Neural cell (in vitro differentiated cells): Measurements from ENCODE around the gene HHLA2. TPM values are rescaled to one million over a fixed set of nuclear protein-coding genes. Genes with fewer than 3 reads are reported as not detected.

ENCODE experiments used
- H2AFZ ChIP-seq: fragments of 200-600, 300-800 bp; sonication (generic), shearing (Covaris generic); 2 replicates; pipeline ENCODE4 v1.6.0; 2014; ENCODE audit warnings: low read depth, mild to moderate bottlenecking, antibody characterized with exemption, low read length, moderate library complexity
- H3F3A ChIP-seq: fragments of 200-600 bp; shearing (Covaris generic); 2 replicates; pipeline ENCODE4 v1.6.1; 2016; ENCODE audit warnings: mild to moderate bottlenecking, moderate library complexity, mixed read lengths, antibody characterized with exemption, low read length; ENCODE audit not compliant: insufficient read depth, poor library complexity, severe bottlenecking
- H3K27ac ChIP-seq: fragments of 200-600, 300-800 bp; sonication (generic), shearing (Covaris generic); 2 replicates; pipeline ENCODE4 v1.5.1; 2014; ENCODE audit warnings: mild to moderate bottlenecking, low read length, moderate library complexity
- H3K27me3 ChIP-seq: fragments of 300-800, 200-600 bp; sonication (generic), shearing (Covaris generic); 2 replicates; pipeline ENCODE4 v1.6.0; 2014; ENCODE audit warnings: mild to moderate bottlenecking, low read depth, low read length, moderate library complexity; ENCODE audit not compliant: insufficient read depth
- H3K36me3 ChIP-seq: fragments of 300-800, 200-600 bp; sonication (generic), shearing (Covaris generic); 2 replicates; pipeline ENCODE4 v1.5.1; 2014; ENCODE audit warnings: mild to moderate bottlenecking, antibody characterized with exemption, low read length, moderate library complexity; ENCODE audit not compliant: insufficient read depth
- H3K4me2 ChIP-seq: fragments of 300-800, 200-600 bp; sonication (generic), shearing (Covaris generic); 2 replicates; pipeline ENCODE4 v1.6.0; 2014; ENCODE audit warnings: mild to moderate bottlenecking, low read length
- H3K4me3 ChIP-seq: fragments of 300-800, 200-600 bp; sonication (generic), shearing (Covaris generic); 2 replicates; pipeline ENCODE4 v1.5.1; 2014; ENCODE audit warnings: mild to moderate bottlenecking, low read length, moderate library complexity
- H3K79me2 ChIP-seq: fragments of 200-600 bp; shearing (Covaris generic); replicated peaks from 2 replicates; pipeline ENCODE4 v1.6.0; 2014; ENCODE audit warnings: mild to moderate bottlenecking, low read length, moderate library complexity; ENCODE audit not compliant: insufficient read depth
- H3K9ac ChIP-seq: fragments of 300-800, 200-600 bp; sonication (generic), shearing (Covaris generic); 2 replicates; pipeline ENCODE4 v1.6.1; 2016; ENCODE audit warnings: mild to moderate bottlenecking, low read length, mixed read lengths
- H3K9me2 ChIP-seq: fragments of 200-600 bp; shearing (Covaris generic); 2 replicates; pipeline ENCODE4 v1.6.1; 2016; ENCODE audit warnings: mild to moderate bottlenecking, low read length, mixed read lengths; ENCODE audit not compliant: insufficient read depth
- H3K9me3 ChIP-seq: fragments of 200-600, 300-800 bp; sonication (generic), shearing (Covaris generic); 2 replicates; pipeline ENCODE4 v1.6.1; 2016; ENCODE audit warnings: mild to moderate bottlenecking, mixed run types, low read length, moderate library complexity, mixed read lengths
- H4K20me1 ChIP-seq: fragments of 200-600 bp; shearing (Covaris generic); 2 replicates; pipeline ENCODE4 v1.6.1; 2016; ENCODE audit warnings: mild to moderate bottlenecking, mixed run types; ENCODE audit not compliant: insufficient read depth
- EP300 ChIP-seq: fragments of 450-650 bp; conservative IDR thresholded peaks from 2 replicates; pipeline ENCODE4 v1.6.1; 2014; ENCODE audit warnings: antibody characterized with exemption, mild to moderate bottlenecking, moderate library complexity; ENCODE audit not compliant: poor library complexity, severe bottlenecking
- EZH2 ChIP-seq: fragments of 200-600, 300-800 bp; shearing (Covaris generic), sonication (generic); IDR thresholded peaks from 2 replicates; pipeline ENCODE4 v1.6.1; 2014; ENCODE audit warnings: antibody characterized with exemption, low read length, borderline replicate concordance, mild to moderate bottlenecking; ENCODE audit not compliant: insufficient read depth, poor library complexity, severe bottlenecking
- MXI1 ChIP-seq: fragments of 450-650 bp; conservative IDR thresholded peaks from 2 replicates; pipeline ENCODE4 v1.6.1; 2014; ENCODE audit warnings: antibody characterized with exemption, mild to moderate bottlenecking; ENCODE audit not compliant: poor library complexity, severe bottlenecking
- POLR2AphosphoS5 ChIP-seq: IDR thresholded peaks from 2 replicates; pipeline ENCODE4 v1.6.1; 2012
- RAD21 ChIP-seq: fragments of 450-650 bp; conservative IDR thresholded peaks from 2 replicates; pipeline ENCODE4 v1.6.1; 2014; ENCODE audit warnings: antibody characterized with exemption, mild to moderate bottlenecking, moderate library complexity
- REST ChIP-seq: IDR thresholded peaks from 2 replicates; pipeline ENCODE4 v1.6.1; 2012; ENCODE audit warnings: borderline replicate concordance
- SMC3 ChIP-seq: fragments of 450-650 bp; conservative IDR thresholded peaks from 2 replicates; pipeline ENCODE4 v1.6.1; 2014; ENCODE audit warnings: antibody characterized with exemption, mild to moderate bottlenecking, moderate library complexity; ENCODE audit not compliant: poor library complexity
- TAF1 ChIP-seq: IDR thresholded peaks from 2 replicates; pipeline ENCODE4 v1.6.1; 2012; ENCODE audit warnings: low read depth
- polyA plus RNA-seq: library from polyadenylated mRNA; depleted of rRNA; stranded (reverse); fragments of >200 nt; gene quantifications from 2 replicates; pipeline ENCODE4 v1.2.3, GENCODE V29; 2014
- TF ChIP-seq, protein P1 (sequence below): fragments of 450-650 bp; IDR thresholded peaks from 2 replicates; pipeline ENCODE4 v1.5.1; 2014; ENCODE audit warnings: antibody characterized with exemption, mild to moderate bottlenecking, moderate library complexity; ENCODE audit not compliant: poor library complexity, severe bottlenecking

Gene HHLA2
- polyA plus RNA-seq, 1 donor from 2014 or later: not detected

GRCh38 chr3:108251265-108251664 is 45.1 kb upstream of the HHLA2 start:
- Histone ChIP-seq H3K79me2 (no peaks in the 10 kb centered on the region), H3K9me2 (no peaks in the 10 kb centered on the region), H3K4me2 (no peak overlapping the region), H3K4me3 (no peak overlapping the region), H3K9me3 (no peaks in the 10 kb centered on the region), H3K9ac (no peak overlapping the region), H3F3A (no peaks in the 10 kb centered on the region), H3K27ac (no peak overlapping the region), H4K20me1 (no peaks in the 10 kb centered on the region), H2AFZ (no peak overlapping the region), H3K36me3 (no peaks in the 10 kb centered on the region), H3K27me3 (no peaks in the 10 kb centered on the region)
- TF ChIP-seq, protein P1, sequence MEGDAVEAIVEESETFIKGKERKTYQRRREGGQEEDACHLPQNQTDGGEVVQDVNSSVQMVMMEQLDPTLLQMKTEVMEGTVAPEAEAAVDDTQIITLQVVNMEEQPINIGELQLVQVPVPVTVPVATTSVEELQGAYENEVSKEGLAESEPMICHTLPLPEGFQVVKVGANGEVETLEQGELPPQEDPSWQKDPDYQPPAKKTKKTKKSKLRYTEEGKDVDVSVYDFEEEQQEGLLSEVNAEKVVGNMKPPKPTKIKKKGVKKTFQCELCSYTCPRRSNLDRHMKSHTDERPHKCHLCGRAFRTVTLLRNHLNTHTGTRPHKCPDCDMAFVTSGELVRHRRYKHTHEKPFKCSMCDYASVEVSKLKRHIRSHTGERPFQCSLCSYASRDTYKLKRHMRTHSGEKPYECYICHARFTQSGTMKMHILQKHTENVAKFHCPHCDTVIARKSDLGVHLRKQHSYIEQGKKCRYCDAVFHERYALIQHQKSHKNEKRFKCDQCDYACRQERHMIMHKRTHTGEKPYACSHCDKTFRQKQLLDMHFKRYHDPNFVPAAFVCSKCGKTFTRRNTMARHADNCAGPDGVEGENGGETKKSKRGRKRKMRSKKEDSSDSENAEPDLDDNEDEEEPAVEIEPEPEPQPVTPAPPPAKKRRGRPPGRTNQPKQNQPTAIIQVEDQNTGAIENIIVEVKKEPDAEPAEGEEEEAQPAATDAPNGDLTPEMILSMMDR: no peak
- TF ChIP-seq POLR2AphosphoS5: no peak

DNA sequence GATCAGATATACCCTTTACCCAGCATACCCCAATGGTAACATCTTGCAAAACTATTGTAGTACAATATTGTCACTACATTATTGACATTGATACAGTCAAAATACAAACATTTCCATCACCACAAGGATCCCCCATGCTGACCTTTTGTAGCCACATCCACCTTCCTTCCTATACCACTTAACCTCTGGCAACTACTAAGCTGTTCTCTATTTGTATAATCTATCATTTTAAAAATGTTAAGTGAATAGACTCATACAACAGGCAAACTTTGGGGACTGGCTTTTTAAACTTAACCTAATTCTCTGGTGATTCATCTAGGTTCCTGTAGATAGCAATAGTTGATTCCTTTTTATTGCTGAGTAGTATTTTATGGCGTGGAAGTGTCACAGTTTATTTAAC is 44.5 kb upstream of the HHLA2 start:
- Histone ChIP-seq H3K4me3 (no peak overlapping the region), H3K9me3 (no peaks in the 10 kb centered on the region), H4K20me1 (no peaks in the 10 kb centered on the region), H3K9me2 (no peaks in the 10 kb centered on the region), H3K36me3 (no peaks in the 10 kb centered on the region), H3K27me3 (no peaks in the 10 kb centered on the region), H3K4me2 (no peak overlapping the region), H3K79me2 (no peaks in the 10 kb centered on the region), H3K9ac (no peak overlapping the region), H2AFZ (no peak overlapping the region), H3F3A (no peaks in the 10 kb centered on the region), H3K27ac (no peak overlapping the region)
- TF ChIP-seq EP300 (no peak), REST (no peak), POLR2AphosphoS5 (no peak), MXI1 (no peak), TAF1 (no peak), RAD21 (no peak), EZH2 (no peak), SMC3 (no peak)
- TF ChIP-seq, protein P1: no peak
